Endodermal cell (in vitro differentiated cells): Measurements from ENCODE around the gene FAM162A. TPM values are rescaled to one million over a fixed set of nuclear protein-coding genes. Genes with fewer than 3 reads are reported as not detected.

ENCODE experiments used
- DNase-seq: peaks from one replicate; pipeline ENCODE4 v3.0.0-alpha.2; 2017
- H3K27ac ChIP-seq: 2 replicates; pipeline ENCODE4 v1.5.1; 2013; ENCODE audit warnings: mild to moderate bottlenecking, low read depth, low read length, moderate library complexity
- H3K27me3 ChIP-seq: 2 replicates; pipeline ENCODE4 v1.6.1; 2013; ENCODE audit warnings: mild to moderate bottlenecking, low read length, moderate library complexity; ENCODE audit not compliant: insufficient read depth, control insufficient read depth, poor library complexity, severe bottlenecking
- H3K36me3 ChIP-seq: 2 replicates; pipeline ENCODE4 v1.7.0; 2013; ENCODE audit warnings: mild to moderate bottlenecking, low read length, moderate library complexity; ENCODE audit not compliant: control insufficient read depth, insufficient read depth
- H3K4me1 ChIP-seq: one replicate; pipeline ENCODE4 v1.7.0; 2013; ENCODE audit warnings: low read length; ENCODE audit not compliant: control insufficient read depth, insufficient read depth
- H3K4me3 ChIP-seq: 2 replicates; pipeline ENCODE4 v1.5.1; 2013; ENCODE audit warnings: mild to moderate bottlenecking, low read length, moderate library complexity
- H3K9ac ChIP-seq: 2 replicates; pipeline ENCODE4 v1.6.1; 2013; ENCODE audit warnings: mild to moderate bottlenecking, low read length, moderate library complexity; ENCODE audit not compliant: poor library complexity, severe bottlenecking; ENCODE audit errors: extremely low read depth
- H3K9me3 ChIP-seq: 2 replicates; pipeline ENCODE4 v1.6.1; 2013; ENCODE audit warnings: mild to moderate bottlenecking, low read length, moderate library complexity; ENCODE audit not compliant: control insufficient read depth
- H3K27ac Mint-ChIP-seq: 2 replicates; pipeline ENCODE4 v1.8.0; 2020; ENCODE audit warnings: mixed read lengths
- H3K27me3 Mint-ChIP-seq: 2 replicates; pipeline ENCODE4 v1.8.0; 2021; ENCODE audit warnings: mild to moderate bottlenecking, mixed read lengths; ENCODE audit not compliant: insufficient read depth
- H3K36me3 Mint-ChIP-seq: 2 replicates; pipeline ENCODE4 v1.8.0; 2020; ENCODE audit warnings: low read depth, mixed read lengths
- H3K4me1 Mint-ChIP-seq: 2 replicates; pipeline ENCODE4 v1.8.0; 2020; ENCODE audit warnings: mixed read lengths
- H3K4me3 Mint-ChIP-seq: 2 replicates; pipeline ENCODE4 v1.8.0; 2020; ENCODE audit warnings: mild to moderate bottlenecking, moderate library complexity, mixed read lengths
- H3K9me3 Mint-ChIP-seq: 2 replicates; pipeline ENCODE4 v1.8.0; 2020; ENCODE audit warnings: mild to moderate bottlenecking, mixed read lengths
- WGBS, 2 experiments: methylation state at CpG; one replicate each; pipeline versions ENCODE4 v1.1.5 to v1.1.7; 2013; ENCODE audit warnings: missing lambda C conversion rate in 2 of 2, mixed read lengths in 1 of 2; ENCODE audit not compliant: insufficient coverage in 1 of 2, insufficient read length in 1 of 2; 5-methylcytosine and 5-hydroxymethylcytosine counted together
- total RNA-seq, 2 donors: library from RNA; stranded (reverse); fragmentation: NEBNext Ultra II Directional in 1 of 2; extraction: Animal tissue kit (Norgen Biotek cat#: 25700) in 1 of 2; gene quantifications; 2 replicates in 1 of 2; 3 replicates in 1 of 2; pipeline ENCODE4 v1.2.1, GENCODE V29; 2021
- TF ChIP-seq, protein P1 (sequence below): fragments of 200-600 bp; sonication (generic); conservative IDR thresholded peaks from 2 replicates; pipeline ENCODE4 v1.5.0; 2021; ENCODE audit warnings: antibody characterized with exemption, mild to moderate bottlenecking

Gene FAM162A
- total RNA-seq, 2 donors from 2014 or later = 40.9 to 61.7 TPM

GRCh38 chr3:122405015-122405414 lies 21.0 kb downstream of the FAM162A start:
- H3K4me1 ChIP-seq = no peaks in the 10 kb centered on the region
- DNase-seq = no peak
- H3K27me3 Mint-ChIP-seq = no peaks in the 10 kb centered on the region
- no peaks in the 10 kb centered on the region for H3K9me3 ChIP-seq
- no peak overlapping the region for H3K4me3 ChIP-seq
- no peak overlapping the region for H3K9ac ChIP-seq
- H3K27me3 ChIP-seq = no peaks in the 10 kb centered on the region
- no peak overlapping the region for H3K4me3 Mint-ChIP-seq
- H3K4me1 Mint-ChIP-seq = no peaks in the 10 kb centered on the region
- H3K9me3 Mint-ChIP-seq = no peaks in the 10 kb centered on the region
- no peak overlapping the region for H3K27ac Mint-ChIP-seq
- H3K36me3 Mint-ChIP-seq = peaks cover 4% of the 10 kb centered on the region
- H3K27ac ChIP-seq = no peak overlapping the region
- H3K36me3 ChIP-seq = peaks cover 34% of the 10 kb centered on the region
- WGBS, 2 experiments = 92 to 98% methylated on average over 3 of the region's 3 CpGs
- TF ChIP-seq, protein P1, sequence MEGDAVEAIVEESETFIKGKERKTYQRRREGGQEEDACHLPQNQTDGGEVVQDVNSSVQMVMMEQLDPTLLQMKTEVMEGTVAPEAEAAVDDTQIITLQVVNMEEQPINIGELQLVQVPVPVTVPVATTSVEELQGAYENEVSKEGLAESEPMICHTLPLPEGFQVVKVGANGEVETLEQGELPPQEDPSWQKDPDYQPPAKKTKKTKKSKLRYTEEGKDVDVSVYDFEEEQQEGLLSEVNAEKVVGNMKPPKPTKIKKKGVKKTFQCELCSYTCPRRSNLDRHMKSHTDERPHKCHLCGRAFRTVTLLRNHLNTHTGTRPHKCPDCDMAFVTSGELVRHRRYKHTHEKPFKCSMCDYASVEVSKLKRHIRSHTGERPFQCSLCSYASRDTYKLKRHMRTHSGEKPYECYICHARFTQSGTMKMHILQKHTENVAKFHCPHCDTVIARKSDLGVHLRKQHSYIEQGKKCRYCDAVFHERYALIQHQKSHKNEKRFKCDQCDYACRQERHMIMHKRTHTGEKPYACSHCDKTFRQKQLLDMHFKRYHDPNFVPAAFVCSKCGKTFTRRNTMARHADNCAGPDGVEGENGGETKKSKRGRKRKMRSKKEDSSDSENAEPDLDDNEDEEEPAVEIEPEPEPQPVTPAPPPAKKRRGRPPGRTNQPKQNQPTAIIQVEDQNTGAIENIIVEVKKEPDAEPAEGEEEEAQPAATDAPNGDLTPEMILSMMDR = no peak

- Mint-ChIP-seq H3K9me3 (no peaks in the 10 kb centered on the region), H3K4me1 (no peaks in the 10 kb centered on the region), H3K4me3 (no peak overlapping the region), H3K27me3 (no peaks in the 10 kb centered on the region), H3K27ac (no peak overlapping the region), H3K36me3 (peaks cover 4% of the 10 kb centered on the region)
- WGBS, 2 experiments = 94% methylated on average over 4 of the region's 4 CpGs; no CpG with 5 or more reads in 1 of the 2 experiments
- Histone ChIP-seq H3K27me3 (no peaks in the 10 kb centered on the region), H3K4me3 (no peak overlapping the region), H3K9me3 (no peaks in the 10 kb centered on the region), H3K9ac (no peak overlapping the region), H3K27ac (no peak overlapping the region), H3K4me1 (no peaks in the 10 kb centered on the region), H3K36me3 (peaks cover 44% of the 10 kb centered on the region)
- TF ChIP-seq, protein P1 = no peak
- no peak for DNase-seq
Measured at GRCh38 chr3:122406198-122406597, 22.2 kb downstream of the FAM162A start.

DNA sequence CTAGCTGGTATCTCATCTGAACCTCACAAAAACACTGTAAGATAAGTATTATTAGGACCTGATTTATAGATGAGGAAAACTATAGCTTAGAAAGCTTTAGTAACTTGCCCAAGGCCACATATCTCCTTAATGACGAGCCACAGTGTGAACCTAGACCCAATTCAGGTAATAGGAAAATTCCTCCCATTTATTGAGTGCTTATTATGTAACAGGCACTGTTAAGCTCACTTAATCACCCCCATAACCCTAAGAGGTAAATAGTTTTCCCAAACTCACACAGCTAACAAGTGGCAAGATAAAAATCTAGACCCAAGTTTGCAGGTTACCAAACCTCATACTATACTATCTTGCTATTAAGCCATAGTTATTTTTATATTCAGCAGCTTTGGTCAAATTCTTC lies 24.0 kb downstream of the FAM162A start:
- H3K36me3 Mint-ChIP-seq = peaks cover 4% of the 10 kb centered on the region

More for the DNA sequence above, 24.0 kb downstream of the FAM162A start:
- H3K9ac ChIP-seq = no peak overlapping the region
- TF ChIP-seq, protein P1 = no peak
- H3K4me3 ChIP-seq = no peak overlapping the region
- 92 to 100% methylated on average over 1 of the region's 1 CpG for WGBS, 2 experiments
- Mint-ChIP-seq H3K9me3 (no peaks in the 10 kb centered on the region), H3K27ac (no peak overlapping the region), H3K4me3 (no peak overlapping the region), H3K4me1 (no peaks in the 10 kb centered on the region), H3K27me3 (no peaks in the 10 kb centered on the region)
- no peak overlapping the region for H3K27ac ChIP-seq
- DNase-seq = no peak
- H3K27me3 ChIP-seq = no peaks in the 10 kb centered on the region
- H3K36me3 ChIP-seq = peaks cover 45% of the 10 kb centered on the region
- no peaks in the 10 kb centered on the region for H3K9me3 ChIP-seq
- no peaks in the 10 kb centered on the region for H3K4me1 ChIP-seq
